GM18502 (cell line): ENCODE results near the gene RSAD2.
"Not testable (repeated sequence)": the region's sequence is repeated elsewhere in the genome, so short reads cannot be mapped to it uniquely, and the experiment has no call there.

Experiments used
- ATAC-seq: cut with Tn5 transposase; IDR thresholded peaks from one replicate; pipeline ENCODE4 v1.9.1; 2021; ENCODE audit warnings: mild to moderate bottlenecking; ENCODE audit not compliant: unreplicated experiment, poor library complexity

Gene RSAD2

DNA sequence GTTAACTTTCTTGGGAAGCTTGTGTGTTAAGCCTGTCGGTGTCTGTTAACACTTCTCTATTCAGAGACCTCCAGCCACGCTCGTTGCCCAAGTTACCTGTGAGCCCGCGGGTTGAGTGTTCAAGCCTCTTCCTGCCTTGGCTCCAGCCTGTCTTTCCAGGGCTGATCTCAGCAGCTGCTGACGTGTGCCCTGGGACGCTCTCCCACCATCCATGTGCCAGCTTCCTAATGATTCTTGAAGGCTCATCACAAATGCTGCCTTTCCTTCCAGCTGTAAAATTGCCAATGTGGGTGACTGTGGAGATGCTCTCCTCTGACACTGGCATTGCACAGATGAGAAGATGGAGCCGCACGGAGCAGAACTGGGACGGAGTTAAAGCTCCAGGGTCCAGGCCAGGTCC lies 45.7 kb downstream of the RSAD2 start:
- no peak for ATAC-seq

DNA sequence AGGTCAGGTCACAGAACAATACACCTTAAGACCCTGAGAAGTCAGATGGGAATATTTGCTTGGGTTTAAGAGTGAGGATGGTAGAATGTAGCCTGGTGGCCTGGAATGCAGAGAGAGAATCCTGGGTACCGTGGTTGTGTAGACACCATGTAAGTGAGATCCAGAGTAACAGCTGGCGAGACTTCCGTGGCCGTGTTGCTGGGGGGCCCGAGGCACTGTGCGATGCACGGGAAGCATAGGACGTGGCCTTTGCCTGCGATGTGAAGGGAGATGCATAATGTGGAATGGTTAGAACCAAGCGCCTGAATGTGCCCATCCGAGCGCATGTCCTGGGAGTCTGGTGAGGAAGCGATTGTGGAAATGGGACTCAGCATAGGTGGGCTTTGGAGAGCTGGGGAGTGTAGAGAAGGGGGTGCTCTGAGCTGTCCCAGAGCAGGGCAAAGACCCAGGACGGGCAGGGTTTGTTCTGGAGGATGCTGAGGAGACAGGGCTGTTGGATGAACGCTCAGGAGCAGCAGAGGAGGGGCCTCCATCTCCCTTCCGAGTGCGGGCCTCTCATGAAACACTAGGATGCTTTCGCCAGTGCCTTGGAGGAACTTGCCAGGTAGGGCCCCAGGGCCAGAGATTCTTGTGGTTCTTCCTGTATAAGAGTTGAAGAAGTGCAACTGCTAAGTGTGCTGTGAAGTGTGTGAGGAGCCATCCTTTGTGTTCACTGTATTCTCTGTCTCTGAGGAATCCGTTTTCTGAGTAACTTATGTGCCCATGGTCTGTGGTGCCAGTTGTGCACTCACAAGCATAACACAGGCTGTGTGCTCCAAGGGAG lies 46.7 kb downstream of the RSAD2 start:
- no peak for ATAC-seq

DNA sequence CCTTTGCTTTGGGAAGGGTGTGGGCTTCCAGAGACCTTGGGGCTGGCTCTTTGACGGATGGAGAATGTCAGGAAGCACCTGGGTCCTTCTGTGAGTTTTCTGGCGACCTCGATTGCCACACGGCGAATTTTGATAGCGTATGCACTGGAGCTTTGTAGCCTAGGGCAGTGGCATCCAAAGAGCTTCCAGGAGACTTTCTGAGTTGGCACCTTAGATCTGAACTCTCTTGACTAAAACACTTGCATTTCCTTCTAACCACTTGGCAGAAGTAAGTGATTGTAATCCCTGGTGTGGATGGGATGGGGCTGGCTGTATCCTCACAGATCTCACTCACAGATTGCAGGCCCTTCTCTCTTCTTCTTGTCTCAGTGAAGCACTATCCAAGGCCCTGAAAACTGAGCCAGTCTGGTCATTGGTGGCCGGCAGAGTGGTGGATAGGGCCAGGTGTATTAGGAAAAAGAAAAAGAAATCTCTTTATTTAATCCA lies 47.4 kb downstream of the RSAD2 start:
- ATAC-seq, result no peak

DNA sequence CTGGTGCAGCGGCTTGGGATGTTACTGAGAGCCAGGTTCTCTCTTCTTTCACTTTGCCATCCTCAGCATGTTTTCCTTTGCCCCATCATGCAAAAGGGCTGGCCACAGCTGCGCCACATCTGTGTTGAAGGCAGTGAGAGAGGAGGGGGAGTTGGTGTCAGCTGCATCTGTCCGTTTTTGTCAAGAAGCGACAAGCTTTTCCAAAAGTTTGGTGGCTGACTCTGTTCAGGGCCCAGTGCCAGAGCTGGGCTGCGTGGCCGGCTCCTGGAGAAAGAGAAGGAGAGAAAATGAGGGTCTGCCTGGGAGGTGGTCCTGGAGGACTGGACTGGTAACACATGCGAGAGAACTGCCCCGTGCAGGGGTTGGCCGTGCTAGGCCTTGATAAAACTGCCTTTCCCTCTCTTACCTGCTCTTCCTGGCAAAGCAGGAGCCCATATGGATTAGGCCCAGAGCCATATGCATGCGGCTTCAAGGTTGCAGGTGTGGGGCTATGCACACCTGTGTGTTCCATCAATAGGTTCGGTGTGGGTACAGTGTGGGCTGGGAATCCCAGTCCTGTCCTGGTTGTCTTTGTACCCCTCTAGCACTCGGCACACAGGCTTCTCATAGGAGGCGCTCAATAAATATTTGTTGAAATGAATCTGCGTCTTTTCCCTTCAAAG lies 48.6 kb downstream of the RSAD2 start:
- no peak for ATAC-seq

DNA sequence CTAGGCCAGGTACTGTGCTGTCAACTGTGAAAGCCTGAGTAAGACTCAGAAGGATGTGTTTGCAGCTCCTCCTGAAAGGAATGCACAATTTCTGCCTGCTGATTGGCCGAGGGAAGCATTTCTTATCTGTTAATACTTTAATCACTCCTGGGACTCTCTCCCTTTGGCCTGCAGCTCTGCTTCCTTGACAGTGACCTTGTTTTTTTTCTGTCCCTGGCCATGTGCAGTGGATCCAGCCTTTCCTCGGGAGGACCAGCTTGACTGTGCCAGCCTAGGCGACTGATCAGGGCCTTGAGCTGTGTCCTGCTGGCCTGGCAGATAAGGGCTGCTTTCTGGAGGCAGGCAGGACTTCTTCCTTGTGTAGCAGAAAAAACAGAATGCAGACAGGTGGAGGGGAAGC lies 49.6 kb downstream of the RSAD2 start:
- no peak for ATAC-seq

DNA sequence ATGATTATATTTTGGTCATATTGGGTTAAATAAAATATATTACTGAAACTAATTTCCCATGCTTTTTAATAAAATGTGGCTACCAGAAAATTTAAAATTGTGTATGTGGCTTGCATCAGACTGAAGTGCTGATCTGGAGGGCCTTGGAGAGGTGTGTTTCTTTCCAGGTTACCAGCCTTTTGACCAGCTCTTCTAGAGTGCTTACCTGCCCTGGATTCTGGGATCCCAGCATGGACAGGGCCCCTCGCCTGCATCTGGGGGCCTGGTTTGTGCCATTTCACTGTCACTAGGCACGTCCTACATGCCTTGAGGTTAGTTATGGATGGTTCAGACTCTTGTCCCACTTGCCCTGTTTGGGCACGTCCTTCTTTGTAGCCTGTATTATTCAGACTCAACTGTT lies 50.2 kb downstream of the RSAD2 start:
- ATAC-seq, result no peak

DNA sequence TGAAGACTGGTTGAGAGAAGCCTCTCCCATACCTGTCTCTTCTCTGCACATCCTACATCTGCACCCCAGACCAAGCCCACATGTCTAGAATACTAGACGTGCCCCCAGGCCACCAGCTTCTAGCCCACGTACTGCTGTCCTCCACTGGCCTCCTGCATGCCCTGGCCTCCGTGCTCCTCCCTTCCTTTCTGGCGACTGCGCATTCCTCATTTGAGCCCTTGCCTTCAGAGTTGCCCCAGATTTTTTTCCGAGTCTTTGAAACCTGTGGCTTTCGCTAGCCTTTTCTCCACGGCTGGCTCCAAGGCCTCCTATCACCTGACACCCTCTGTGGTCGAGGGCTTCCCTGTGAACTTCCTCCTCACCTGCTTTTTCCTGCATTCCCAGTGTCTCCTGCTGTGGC lies 50.9 kb downstream of the RSAD2 start:
- ATAC-seq, result no peak

DNA sequence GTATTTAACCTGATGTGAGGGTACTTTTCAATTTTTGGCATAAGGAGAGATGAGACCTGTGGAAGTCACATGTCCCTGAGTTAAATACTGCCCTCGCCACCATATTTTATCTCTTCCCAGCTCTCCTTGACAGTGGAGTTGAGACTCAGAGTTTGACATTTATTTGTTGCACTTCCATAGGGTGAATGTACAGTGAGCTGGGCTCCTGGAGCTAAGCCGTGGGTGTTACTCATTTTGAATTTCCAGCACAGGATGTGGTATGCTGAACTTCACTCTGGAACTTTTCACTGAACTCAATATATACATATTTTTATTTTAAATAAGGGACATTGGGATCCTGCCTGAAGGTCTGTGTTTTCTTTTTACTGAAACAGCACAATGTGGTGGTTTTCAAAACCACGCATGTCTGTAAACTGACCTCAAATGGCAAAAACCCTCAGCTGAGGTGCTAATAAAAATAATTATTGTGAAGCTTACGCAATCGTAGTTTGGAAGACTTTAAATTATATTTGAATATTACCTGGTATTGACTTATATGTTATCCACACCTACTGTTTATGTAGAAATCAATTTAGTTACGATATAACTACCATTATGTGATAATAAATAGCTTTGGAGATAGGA lies 51.7 kb downstream of the RSAD2 start:
- ATAC-seq, result no peak

DNA sequence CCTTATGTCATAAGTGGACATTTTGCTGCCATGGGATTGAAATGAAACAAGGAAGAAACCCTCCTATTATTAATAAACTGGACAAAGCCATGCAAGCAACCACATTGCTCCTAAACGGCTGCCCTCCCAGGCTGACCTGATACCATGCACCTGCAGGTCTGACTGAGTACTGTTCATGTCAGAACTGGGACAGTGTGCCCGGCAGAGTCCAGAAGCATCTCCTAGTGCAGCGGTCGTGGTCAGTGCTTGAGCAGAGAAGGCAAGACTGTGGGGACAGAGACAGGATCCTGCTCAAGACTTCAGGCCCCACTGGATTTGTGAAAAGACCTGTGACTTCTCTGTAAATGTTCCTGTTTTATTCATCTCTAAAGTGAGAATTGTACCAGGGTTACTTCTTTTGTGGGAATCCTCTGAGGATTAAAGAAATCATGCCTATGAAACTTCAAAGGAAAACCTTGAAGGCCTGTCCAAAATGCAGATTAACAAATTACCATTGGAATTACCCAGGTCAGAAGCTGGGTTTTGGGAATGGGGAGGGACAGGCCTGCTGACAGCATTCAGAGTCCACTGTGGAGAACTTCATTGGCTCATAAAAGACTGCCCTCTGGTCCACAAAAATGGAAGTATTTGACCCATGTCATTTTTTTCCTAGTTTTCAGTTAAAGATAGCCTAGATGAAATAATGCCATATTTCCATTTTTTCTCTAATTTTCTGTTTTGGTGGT lies 53.5 kb downstream of the RSAD2 start:
- ATAC-seq, result no peak

DNA sequence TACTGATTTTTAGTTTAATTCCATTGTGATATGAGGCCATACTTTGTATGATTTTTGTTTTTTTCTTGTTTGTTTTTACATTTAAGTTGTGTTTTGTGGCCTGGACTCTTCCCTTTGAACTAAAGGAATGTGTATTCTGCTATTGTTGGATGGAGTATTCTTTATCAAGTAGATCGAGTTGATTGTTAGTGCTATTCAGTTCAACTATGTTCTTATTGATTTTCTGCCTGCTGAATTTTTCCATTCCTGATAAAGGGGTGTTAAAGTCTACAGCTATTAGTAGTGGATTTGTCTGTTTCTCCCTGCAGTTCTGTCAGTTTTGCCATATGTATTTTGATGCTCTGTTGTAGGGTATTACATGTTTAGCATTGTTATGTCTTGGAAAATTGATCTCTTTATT lies 54.2 kb downstream of the RSAD2 start:
- ATAC-seq, result no peak

DNA sequence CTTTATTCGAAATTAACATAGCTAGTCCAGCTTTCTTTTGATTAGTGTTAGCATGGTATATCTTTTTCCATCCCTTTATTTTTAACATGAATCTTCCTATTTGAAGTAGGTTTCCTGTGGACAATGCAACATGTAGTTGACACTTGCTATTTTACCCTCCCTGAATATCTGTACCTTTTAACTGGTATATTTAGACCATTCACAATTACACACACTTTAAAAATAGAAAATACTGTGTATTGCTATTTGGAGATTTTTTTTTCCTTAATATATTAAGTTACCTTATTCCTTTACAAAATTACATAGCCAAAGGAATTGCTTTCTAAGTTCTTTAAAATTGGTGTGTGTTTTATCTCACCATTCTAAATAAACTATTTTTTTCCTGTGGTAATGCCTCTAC lies 54.6 kb downstream of the RSAD2 start:
- ATAC-seq, result no peak

DNA sequence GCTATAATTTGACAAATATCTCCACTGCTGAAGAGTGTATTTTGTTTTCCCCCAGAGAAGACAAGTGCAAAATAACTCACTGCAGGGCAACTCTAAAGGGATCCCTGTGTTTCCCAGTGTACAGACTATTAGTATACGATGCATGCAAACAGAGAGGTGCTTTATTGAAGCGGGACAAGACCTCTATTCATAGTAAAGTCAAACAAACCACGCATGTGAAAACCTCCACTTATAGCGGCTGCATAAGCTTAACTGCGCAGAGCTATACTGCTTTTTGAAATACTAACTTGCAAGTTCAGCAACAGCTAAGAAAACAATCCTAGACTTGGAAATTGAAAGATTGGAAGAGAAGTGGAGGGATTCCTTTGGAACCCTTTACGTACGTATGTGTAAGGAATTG lies 55.3 kb downstream of the RSAD2 start:
- no peak for ATAC-seq

DNA sequence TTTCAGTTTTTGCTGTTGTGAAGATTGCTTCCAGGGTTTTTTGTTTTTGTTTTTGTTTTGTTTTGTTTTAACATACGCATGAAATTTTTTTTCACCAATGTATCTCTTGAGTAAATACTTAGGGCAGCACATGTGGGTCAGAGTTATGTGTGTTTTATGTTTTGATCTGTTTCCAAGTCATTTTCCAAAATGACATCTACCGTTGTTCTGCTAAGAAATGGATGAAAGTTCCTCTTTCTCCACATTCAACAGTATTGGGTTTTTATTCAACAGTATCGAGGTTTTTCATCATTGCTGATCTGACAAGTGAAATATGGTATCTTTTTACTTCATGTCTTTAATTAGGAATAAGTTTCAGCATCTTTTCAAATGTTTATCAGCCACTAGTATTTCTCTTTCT lies 56.3 kb downstream of the RSAD2 start:
- no peak for ATAC-seq

DNA sequence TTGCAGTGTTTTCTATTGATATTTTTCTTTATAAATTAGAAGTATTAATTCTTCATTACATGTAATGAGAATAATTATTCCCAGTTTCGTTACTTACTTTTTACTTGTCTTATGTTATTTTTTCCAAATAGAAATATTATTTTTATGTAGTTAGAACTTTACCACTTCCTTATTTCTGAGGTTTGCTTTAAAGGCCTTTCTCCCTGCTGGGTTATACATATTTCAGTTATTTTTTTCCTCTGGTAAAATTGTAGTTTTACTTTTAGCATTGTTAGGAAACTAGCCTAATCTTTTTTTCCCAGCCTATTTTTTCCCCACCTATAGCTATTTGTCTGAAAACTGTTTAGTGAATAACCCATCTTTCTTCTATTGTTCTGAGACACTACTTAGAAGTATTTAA lies 56.8 kb downstream of the RSAD2 start:
- ATAC-seq, result no peak

DNA sequence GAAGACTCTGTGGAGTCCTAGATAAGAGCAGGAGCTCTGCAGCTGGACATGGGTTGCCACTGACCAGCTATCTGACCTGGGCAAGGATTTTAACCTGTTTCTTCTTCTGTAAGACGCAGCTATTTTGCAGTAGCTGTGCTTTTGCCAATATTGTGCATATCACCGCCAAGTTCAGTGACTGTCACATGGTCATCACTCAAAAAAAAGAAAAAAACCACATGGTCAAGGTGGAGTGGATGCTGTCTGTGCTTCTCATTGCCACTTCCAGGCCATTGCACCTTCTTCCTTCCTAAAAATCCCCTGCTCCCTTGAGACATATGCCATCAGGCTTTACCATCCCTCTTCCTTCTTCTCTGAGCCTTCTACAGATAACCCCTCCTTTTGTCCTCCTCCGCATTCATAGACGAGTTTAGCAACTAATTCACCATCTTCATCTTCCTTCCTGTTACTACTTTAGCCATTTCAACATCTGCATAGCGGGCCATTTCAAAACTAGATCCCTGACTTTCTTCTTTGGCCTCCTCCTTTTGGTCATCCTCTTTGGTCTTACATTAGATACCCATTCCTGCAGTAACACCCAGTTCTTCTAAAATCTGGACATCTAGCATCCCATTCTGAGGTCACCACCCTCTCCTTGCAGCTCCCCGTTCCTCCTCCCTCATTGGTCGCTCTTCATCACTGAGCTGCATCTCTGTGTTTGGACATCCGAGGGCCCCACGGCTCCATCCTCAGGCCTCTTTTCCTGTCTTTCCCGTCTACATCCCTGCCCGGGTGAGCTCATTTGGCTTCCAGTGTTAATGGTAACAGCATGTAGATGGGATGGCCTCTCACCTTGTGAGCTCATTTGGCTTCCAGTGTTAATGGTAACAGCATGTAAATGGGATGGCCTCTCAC lies 57.4 kb downstream of the RSAD2 start:
- ATAC-seq, result no peak

DNA sequence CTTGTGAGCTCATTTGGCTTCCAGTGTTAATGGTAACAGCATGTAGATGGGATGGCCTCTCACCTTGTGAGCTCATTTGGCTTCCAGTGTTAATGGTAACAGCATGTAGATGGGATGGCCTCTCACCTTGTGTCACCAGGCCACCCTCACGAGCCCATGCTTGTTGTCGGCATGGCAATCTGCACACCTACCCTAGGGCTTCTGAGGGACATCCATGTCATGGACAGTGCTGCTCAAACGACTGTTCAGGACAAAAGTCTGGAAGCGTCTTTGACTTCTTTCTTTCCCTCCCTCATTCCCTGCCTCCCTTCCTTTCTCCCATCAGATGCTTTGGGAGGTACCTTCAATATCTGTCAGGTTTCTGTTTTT lies 58.1 kb downstream of the RSAD2 start:
- not testable (repeated sequence) for ATAC-seq

DNA sequence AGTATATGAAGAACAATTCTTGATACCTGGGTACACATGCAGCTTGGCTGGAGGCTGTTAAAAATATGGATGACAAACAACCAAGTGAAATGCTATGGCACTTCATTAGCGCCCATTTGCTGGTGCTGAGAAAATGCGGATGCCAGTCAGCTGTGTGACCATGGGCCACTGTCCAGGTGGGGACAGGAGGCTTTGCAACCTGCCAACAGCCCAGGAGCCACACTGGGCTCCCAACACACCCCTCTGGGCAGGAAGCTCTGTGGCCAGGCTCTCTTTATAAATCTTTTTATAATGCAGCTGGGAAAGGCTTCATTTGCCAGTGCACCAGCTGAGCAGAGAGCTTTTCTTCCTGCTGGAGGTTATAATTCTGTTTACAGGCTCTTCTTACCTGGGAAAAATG lies 59.6 kb downstream of the RSAD2 start:
- no peak for ATAC-seq

DNA sequence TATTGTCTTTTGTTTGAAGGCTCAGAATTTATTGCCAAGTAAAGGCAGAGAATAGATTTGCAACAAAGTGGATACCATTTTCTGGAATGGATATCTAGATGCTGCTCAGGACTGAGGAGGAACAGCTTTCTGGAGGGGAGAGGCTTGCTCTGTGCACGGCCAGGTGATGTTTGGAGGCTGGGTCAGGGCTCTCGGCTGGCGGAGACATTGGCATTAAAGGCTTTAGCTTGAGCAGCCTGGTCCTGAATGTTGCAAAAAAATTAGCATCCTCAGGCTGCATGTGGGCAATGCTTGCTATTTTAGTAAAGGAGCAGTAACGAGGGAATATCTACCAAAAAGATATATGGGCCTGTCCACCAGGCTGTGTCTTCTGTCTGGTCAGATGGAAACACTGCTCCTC lies 60.0 kb downstream of the RSAD2 start:
- no peak for ATAC-seq

DNA sequence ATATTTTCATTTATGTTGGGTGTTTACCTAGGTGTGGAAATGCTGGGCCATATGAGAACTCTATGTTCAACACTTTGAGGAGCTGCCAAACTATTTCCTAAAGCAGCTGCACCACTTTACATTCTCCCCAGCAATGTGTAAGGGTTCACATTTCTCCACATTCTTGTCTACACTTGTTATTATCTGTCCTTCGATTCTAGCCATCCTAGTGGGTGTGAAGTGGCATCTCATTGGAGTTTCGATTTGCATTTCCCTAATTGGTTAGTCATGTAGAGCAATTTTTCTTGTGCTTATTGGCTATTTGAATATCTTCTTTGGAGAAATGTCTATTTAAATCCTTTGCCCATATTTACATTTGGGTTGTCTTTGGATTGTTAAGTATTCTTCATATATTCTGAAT lies 61.5 kb downstream of the RSAD2 start:
- ATAC-seq, result no peak

DNA sequence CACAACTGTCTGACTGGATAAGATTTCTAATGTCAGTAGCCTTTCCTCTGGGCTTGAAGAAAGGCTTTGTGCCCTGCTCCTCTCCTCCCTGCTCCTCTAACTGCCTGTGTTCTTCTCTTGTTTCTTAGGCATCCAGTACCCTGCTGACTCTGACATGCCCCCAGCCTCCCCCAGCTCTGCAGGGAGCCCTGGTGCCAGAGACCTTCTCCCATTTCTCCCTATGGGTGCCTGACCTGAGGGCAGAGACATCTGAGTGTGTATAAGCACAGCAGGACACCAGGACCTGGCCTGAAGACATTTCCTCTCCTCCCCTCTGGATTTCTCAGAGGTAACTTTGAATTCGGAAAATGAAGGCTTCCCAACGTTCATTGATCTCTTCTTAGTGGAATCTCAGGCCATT lies 63.2 kb downstream of the RSAD2 start:
- no peak for ATAC-seq
